ENCODE data around the gene CCDC69. TPM values are rescaled to one million over a fixed set of nuclear protein-coding genes. Genes with fewer than 3 reads are reported as not detected.

CCDC69 gene
- total and polyA plus RNA-seq, 2 of the 8 experiments (the other 6 are each of a cell fraction or from before 2014, with no cell fraction given) = 8.4 to 10.8 TPM

- Histone ChIP-seq H3K4ac (replicated peaks; ENCODE audit: insufficient read length, low read depth, low read length) (no peak overlapping the region), H2AFZ (ENCODE audit: low read length) (no peak overlapping the region), H3K9ac (replicated peaks in 1 of 4; ENCODE audit: extremely low read depth in 1 of 4, low read depth in 3 of 4, low read length in 3 of 4) (no peak overlapping the region), H3K27ac (ENCODE audit: low read depth, low read length) (no peak overlapping the region), H2AK5ac (ENCODE audit: low read depth, low read length) (no peak overlapping the region), H4K91ac (replicated peaks; ENCODE audit: insufficient read length, low read length) (no peak overlapping the region), H3K9me3 (ENCODE audit: insufficient read depth in 2 of 2, low read depth in 1 of 2, low read length in 1 of 2) (no peaks in the 10 kb centered on the region), H3K36me3 (ENCODE audit: control insufficient read depth in 2 of 4, insufficient read depth in 4 of 4, low read length in 3 of 4) (peaks cover 0 to 31% (median 17%) of the 10 kb centered on the region in 4 experiments; a peak in 7 of 8 replicates), H3K18ac (ENCODE audit: extremely low read depth, low read length) (no peak overlapping the region), H3K23ac (ENCODE audit: insufficient read length) (no peak overlapping the region), H2BK15ac (ENCODE audit: low read length) (no peak overlapping the region), H3K4me3 (ENCODE audit: extremely low read depth in 1 of 4, insufficient read depth in 2 of 4, low read depth in 3 of 4, low read length in 4 of 4) (no peak overlapping the region), H3K79me1 (ENCODE audit: low read depth, low read length) (peaks cover 2% of the 10 kb centered on the region; the same call in 1 of the 2 replicates), H4K8ac (ENCODE audit: extremely low read depth, insufficient read depth, low read length) (no peak overlapping the region), H3K27me3 (replicated peaks in 1 of 4; ENCODE audit: control insufficient read depth in 3 of 4, extremely low read depth in 1 of 4, insufficient read depth in 3 of 4, low read length in 3 of 4) (no peaks in the 10 kb centered on the region; a peak in 1 of 7 replicates), H2BK120ac (replicated peaks; ENCODE audit: low read depth, low read length) (no peak overlapping the region), H4K5ac (ENCODE audit: insufficient read length, low read depth, low read length) (no peak overlapping the region), H3K56ac (replicated peaks; ENCODE audit: insufficient read length, low read depth, low read length) (no peak overlapping the region), H4K20me1 (replicated peaks in 1 of 2; ENCODE audit: control insufficient read depth in 1 of 2, insufficient read depth in 2 of 2, low read length in 2 of 2) (peaks cover 0 to 9% of the 10 kb centered on the region in 2 experiments), H3K4me1 (replicated peaks in 1 of 4; ENCODE audit: control insufficient read depth in 3 of 4, insufficient read depth in 4 of 4, low read length in 3 of 4) (peaks cover 0 to 12% (median 7%) of the 10 kb centered on the region in 4 experiments; a peak in 5 of 7 replicates), H3K23me2 (ENCODE audit: low read depth, low read length) (no peaks in the 10 kb centered on the region), H2BK12ac (ENCODE audit: low read depth, low read length) (no peak overlapping the region), H3K4me2 (ENCODE audit: insufficient read depth in 1 of 2, low read depth in 2 of 2, low read length in 2 of 2) (no peak overlapping the region), H2BK20ac (ENCODE audit: low read length) (no peak overlapping the region), H2BK5ac (ENCODE audit: low read depth, low read length) (no peak overlapping the region), H3K79me2 (ENCODE audit: control insufficient read depth in 1 of 2, insufficient read depth in 2 of 2, low read length in 2 of 2) (no peaks in the 10 kb centered on the region), H3K14ac (ENCODE audit: insufficient read length) (no peak overlapping the region)
- CTCF ChIA-PET (ENCODE audit: partially characterized antibody) = interaction anchor here (1.0 to 39.8 kb wide), 4 partner anchors 10 to 90 kb away, joined by 4 to 810 read pairs (median 56); partner anchors contain the start of gene ANXA6
- DNase-seq (ENCODE audit: low read depth in 1 of 2, low spot score in 2 of 2) (no peak), FAIRE-seq (no peak)
- 93% methylated on average over 8 of the region's 8 CpGs; no CpG with 5 or more reads in 1 of the 2 experiments for WGBS, 2 experiments (ENCODE audit: extremely low coverage in 1 of 2, insufficient coverage in 1 of 2, insufficient read length in 1 of 2, insufficient replicate concordance in 2 of 2, low coverage in 1 of 2, low lambda C conversion rate in 2 of 2, missing lambda C conversion rate in 1 of 2)
- POLR2A ChIA-PET (ENCODE audit: partially characterized antibody) = no interaction called here
- TF ChIP-seq EP300 (IDR thresholded peaks at IDR 0.05; ENCODE audit: borderline replicate concordance in 1 of 2, low read depth in 2 of 2, low read length in 2 of 2) = no peak
- TF ChIP-seq YY1 (IDR thresholded peaks at IDR 0.05; ENCODE audit: low read depth, low read length) = no peak
- TF ChIP-seq TEAD4 (IDR thresholded peaks at IDR 0.05; ENCODE audit: low read depth, low read length) = no peak
- no peak for TF ChIP-seq HDAC6 (IDR thresholded peaks at IDR 0.05; ENCODE audit: low read depth, low read length)
- TF ChIP-seq HDAC2 (IDR thresholded peaks at IDR 0.05; ENCODE audit: borderline replicate concordance in 1 of 2, low read depth in 2 of 2, low read length in 2 of 2) = no peak
- no peak for TF ChIP-seq CEBPB (IDR thresholded peaks at IDR 0.05; ENCODE audit: low read depth, low read length)
- no peak for TF ChIP-seq BRCA1 (IDR thresholded peaks at IDR 0.05; ENCODE audit: low read depth, low read length)
- TF ChIP-seq KDM4A (IDR thresholded peaks at IDR 0.05; ENCODE audit: low read depth, low read length, severe bottlenecking) = no peak
- TF ChIP-seq SIX5 (IDR thresholded peaks at IDR 0.05; ENCODE audit: low read depth, low read length) = no peak
- TF ChIP-seq RNF2 (IDR thresholded peaks at IDR 0.05; ENCODE audit: borderline replicate concordance, low read depth, low read length, missing control alignments, poor library complexity, severe bottlenecking) = no peak
These were observed 84.9 kb downstream of the CCDC69 start for GRCh38 chr5:151139015-151139414.
